ENCODE data around the gene SLC7A10. TPM values are rescaled to one million over a fixed set of nuclear protein-coding genes. Genes with fewer than 3 reads are reported as not detected.

The SLC7A10 gene
- total RNA-seq, 1 donor from 2014 or later, result 0.41 TPM

Other genes starting within 250 kb of the SLC7A10 start
- gene RHPN2, start 161.0 kb downstream of the SLC7A10 start, total RNA-seq, result 1.6 TPM
- gene GPATCH1, start 144.7 kb downstream of the SLC7A10 start, total RNA-seq, result 15.5 TPM
- not detected for gene WDR88, start 93.7 kb downstream of the SLC7A10 start, total RNA-seq
- 93.8 TPM for gene LRP3, start 31.5 kb downstream of the SLC7A10 start, total RNA-seq
- gene CEBPA, start 76.7 kb upstream of the SLC7A10 start, total RNA-seq, result 1.6 TPM
- 54.6 TPM for gene CEBPG, start 147.9 kb upstream of the SLC7A10 start, total RNA-seq

Data from frontal cortex (tissue), 1 donor.